ENCODE data around the gene PSMA7.
"Not testable (repeated sequence)": the region's sequence is repeated elsewhere in the genome, so short reads cannot be mapped to it uniquely, and the experiment has no call there.

The PSMA7 gene

GRCh38 chr20:62151835-62152364 is 8.7 kb upstream of the PSMA7 start:
- no peak for FAIRE-seq

DNA sequence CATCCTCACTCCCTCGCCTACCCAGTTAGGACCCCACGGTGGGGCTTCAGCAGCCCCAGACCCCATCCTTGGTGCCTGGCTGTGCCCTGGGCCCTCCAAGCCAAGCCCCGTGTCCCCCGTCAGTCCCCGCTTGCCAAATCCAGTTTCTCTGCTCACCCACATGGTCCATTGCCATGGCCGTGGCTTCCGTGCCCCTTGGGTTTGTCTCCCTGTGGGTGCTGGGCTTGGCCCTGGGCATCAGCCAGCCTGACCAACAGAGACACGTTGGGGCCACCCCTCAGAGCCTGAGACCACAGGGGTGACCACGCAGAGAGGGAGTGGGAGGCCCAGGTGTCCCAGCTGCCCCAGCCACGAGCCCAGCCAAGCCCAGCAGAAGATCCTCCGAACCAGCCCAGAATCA is 8.0 kb upstream of the PSMA7 start:
- no peak for FAIRE-seq

GRCh38 chr20:62150310-62150575 is 7.0 kb upstream of the PSMA7 start:
- FAIRE-seq = no peak

DNA sequence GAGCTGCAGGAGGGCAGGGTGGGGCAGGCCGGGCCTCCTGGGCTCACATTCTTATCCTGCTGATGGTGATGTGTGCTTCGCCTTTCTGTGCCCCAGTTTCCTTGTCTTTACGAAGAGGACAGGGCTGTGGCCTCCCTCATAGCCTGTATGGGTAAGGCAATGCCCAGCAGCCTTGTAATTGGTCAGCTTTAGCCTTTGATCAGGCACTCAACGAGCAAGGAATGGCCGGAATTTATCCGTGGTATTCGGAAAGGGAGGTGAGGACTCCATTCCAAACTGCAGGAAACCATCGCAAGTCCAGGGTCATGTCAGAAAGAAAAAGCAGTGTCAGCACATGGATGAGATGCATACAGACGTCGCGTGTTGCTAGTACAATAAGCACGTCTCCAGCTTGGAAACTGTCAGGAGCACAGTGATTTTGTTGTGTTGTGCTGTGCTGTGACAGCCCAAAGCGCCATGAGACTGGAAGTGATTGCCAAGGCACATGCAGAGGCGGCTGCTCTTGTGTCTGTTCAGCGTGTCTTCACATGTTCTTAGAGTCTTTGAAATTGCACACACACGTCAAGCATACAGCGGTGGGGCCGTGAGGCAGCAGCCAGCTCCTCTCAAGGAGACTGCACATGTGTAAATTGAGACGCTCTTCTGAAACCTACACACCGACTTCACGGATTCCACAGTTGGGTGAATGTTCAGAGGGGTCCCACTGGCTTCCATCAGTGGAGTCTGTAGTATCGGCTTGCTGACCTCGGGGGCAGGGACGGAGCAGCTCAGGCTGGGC is 6.5 kb upstream of the PSMA7 start:
- FAIRE-seq = no peak

- FAIRE-seq = no peak
Observed at GRCh38 chr20:62148908-62149314, 5.7 kb upstream of the PSMA7 start.

GRCh38 chr20:62148383-62148782 is 5.2 kb upstream of the PSMA7 start:
- not testable (repeated sequence) for FAIRE-seq

DNA sequence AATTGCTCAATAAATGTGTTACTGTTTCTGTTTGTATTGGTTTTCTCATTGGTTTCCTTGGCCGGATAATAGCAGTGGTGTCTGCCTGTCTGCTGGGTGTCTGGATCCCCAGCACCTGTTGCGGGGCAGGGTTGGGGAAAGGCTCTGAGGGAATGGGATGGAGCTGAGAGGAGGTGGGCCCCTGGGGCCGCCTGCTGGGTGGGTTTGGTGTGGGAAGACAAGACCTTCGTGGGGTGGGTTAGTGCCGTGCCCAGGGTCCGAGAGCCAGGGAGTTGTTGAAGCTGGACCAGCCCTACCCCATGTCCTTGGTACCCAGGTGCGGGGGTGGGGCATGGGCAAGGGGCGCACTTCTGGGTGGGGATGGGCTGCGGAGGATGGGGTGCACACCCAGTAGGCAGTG is 4.3 kb upstream of the PSMA7 start:
- no peak for FAIRE-seq

DNA sequence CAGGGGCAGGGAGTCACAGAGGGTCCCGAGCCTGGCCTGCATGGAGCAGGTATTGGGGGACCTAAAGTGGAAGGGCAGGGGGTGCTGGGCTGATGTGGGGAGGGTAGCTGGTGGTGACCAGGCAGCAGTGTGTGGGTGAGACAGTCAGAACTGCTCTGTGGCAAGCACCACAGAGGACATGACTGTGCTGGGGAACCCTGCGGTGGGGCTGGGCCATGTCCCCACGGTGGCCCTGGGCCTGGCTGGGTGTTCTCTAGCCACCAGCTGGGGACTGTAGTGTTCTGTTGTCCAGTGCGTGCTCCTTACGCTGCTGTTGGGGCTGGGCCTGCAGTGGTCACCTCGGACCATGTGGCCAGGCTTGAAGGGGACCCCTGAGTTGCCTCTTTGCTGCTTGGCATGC is 3.9 kb upstream of the PSMA7 start:
- FAIRE-seq = no peak

GRCh38 chr20:62146019-62146755 is 3.0 kb upstream of the PSMA7 start:
- no peak for FAIRE-seq

GRCh38 chr20:62145688-62146018 is 2.5 kb upstream of the PSMA7 start:
- FAIRE-seq = no peak

DNA sequence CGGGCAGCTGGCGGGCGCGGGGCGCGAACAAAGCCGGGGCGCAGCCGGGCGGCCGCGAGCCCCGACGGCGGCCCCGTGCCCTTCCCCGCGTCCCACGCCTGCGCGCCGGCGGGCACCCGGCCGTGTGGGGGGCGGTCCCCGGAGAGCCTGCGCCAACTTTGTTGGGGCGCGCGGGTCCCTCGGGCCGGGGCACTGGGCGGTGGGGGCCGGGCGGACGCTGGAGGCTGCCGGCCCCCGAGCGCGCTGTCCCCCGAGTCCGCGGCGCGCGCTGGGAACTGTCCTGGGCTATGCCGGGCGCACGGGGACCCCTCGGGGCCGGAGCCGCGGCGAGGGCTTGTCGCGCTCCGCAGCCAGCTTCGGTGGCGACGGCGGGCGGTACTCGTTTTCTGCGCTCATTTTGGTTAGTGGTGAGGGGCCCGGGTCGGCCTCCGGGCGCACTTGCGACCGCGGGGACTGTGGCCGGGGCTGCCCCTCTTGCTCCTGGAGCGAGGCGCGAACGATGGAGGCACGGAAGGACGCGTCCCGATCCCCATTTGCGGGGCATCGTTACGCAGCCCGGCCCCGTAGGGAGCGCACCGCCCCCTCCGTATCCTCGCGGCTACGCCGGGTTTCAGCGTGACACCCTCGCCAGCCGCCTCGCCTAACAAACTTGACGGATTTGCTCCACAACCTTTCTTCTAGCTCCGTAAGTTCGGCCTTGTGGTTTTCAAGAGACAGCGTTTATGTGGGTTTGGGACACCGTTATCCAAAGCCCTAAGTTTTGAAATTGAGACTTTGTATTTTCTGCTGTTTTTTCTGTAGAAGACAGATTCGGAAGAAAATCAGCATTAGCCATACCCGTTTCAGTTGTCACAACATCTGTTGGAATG is 997 bp upstream of the PSMA7 start:
- FAIRE-seq = no peak

DNA sequence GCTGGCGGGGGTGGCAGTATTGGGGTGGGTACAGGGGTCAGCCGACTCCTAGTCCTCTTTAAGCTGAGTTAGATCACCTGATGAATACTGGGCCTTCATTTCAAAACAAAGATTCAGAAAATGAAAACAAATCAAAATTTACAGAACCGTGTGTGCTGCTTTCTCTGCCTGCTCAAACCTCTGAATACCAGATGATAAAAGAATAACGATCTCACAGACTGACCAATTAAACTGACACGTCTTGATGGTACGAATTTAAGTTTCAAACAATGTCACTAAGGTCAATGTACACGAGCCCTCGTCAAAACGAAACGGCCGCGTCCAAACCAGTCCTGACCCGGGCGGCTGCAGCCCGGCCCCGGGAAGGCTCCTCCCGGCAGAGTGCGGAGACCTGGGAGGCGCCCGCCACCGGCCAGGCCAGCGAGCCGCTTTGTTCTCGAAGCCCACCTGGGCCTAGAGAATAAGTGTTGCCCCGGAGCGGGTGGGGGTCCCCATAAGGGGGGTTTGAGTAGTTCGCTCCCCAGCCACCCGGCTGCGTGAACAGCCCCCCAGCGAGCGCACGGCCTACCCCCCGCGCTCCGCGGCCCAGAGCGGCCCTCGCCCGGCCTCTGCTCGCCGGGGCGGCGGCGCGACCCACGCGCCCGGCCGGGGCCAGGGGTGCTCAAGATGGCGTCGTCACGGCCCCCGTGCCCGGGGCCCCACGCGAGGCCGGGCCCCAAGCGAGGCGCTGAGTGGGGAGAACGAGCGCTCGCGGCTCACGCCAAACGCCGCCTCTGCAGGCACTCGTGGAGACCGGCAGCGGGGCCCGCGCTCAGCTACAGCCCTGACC is 728 bp downstream of the PSMA7 start:
- no peak for FAIRE-seq

GRCh38 chr20:62141397-62142251 is 1.6 kb downstream of the PSMA7 start:
- no peak for FAIRE-seq

GRCh38 chr20:62141043-62141396 is 2.2 kb downstream of the PSMA7 start:
- no peak for FAIRE-seq

- FAIRE-seq = no peak
Observed at GRCh38 chr20:62139636-62140035, 3.6 kb downstream of the PSMA7 start.

- FAIRE-seq = no peak
Observed at GRCh38 chr20:62138912-62139311, 4.3 kb downstream of the PSMA7 start.

- FAIRE-seq = no peak
Observed at GRCh38 chr20:62138204-62138543, 5.0 kb downstream of the PSMA7 start.

DNA sequence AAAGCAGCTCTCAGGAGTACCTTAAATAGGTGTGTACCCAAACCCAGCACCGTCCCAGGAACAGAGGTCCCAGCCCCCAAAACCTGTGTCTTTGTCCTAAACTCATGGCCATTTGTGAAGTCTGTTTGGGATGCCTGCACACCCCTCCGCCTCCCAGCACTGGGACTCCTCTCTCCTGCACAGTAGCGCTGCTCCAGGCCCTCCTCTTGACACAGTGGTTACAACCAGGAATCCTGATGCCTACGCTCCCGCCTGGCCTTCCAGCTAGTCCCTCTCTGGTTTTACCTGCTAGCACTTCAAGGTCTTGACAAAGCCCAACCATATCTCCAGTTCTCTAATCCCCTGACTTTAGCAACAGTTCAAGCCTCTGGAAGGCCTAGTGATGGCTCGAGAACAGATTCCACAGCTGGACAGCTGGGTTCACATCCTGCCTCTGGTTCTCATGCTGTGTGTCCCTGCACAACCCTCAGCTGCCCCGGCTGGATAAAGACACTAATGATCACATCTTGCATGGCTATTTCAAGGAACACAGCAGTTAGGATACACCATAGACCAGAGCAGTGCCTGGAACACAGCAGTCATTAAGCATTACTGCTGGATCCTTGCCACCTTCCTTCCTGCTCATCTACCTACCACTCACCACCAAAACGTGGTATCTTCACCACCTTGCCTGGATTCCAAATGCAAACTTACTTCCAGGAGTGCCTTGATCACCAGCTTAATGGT is 5.6 kb downstream of the PSMA7 start:
- FAIRE-seq = no peak

DNA sequence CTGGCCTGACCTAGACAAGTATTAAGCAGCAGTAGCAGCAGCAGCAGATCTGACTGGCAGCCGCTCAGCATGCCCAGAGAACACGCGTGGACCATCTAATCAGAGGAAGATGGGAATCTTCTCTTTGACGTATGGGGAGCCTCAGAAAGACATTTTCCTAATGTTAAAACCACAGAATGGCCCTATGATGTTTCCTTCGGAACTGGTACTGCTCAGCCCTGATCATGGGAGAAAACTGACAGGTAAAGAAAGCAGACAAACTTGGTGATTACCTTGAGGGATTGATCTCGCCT is 6.2 kb downstream of the PSMA7 start:
- no peak for FAIRE-seq

DNA sequence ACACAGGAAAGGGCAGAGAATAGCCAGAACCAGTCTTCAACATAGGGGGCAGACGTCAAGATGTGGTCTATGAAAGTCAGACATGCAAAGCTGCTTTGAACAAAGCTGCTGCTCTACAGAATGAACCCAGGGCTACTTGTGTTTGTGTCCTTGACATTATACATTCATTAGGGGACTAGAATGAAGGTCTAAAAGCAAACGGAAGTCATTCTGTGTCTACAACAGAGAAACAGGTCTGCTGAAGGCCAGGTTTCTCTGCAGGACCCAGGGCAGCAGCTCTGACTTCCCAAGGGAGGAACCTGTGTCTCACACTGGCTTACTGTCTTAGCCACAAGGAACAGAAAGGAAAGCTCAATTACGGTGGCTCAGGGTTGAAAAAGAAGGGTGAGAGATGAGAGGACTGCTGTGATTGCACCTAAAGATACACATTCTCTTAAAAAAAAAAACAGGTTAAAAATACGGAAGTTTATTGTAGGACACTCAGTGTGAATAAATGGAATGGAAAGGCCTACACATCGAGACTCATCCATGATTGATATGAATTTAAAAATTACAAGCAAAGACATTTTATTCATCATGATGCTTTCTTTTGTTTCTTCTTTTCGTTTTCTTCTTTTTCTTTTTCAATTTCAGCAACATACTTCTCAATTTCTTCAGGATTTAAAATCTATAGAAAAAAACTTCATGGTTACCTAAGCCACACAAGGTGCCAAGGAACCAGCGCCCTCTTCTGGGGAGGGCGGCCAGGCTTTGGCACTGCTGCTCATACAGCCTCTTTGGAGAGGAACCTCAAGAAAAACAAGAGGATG is 6.7 kb downstream of the PSMA7 start:
- no peak for FAIRE-seq
